ENCODE results near the gene CCDC43.

- TF ChIP-seq EP300 (IDR thresholded peaks at IDR 0.05) (no peak), CTCF (IDR thresholded peaks at IDR 0.05) (no peak)
Measured at GRCh38 chr17:44677136-44677535, 12.4 kb downstream of the CCDC43 start.

All from sigmoid colon (tissue), 4 donors.